Measurements from ENCODE around the gene WFDC2. TPM values are rescaled to one million over a fixed set of nuclear protein-coding genes. Genes with fewer than 3 reads are reported as not detected.
A peak's percentile ranks its signal among the peaks of the same experiment; 100 is the strongest.

Gene WFDC2
- not detected for total RNA-seq

GRCh38 chr20:45469336-45470261 lies at the start of gene WFDC2:
Gene WFDC2 (plus strand): TSS chr20:45469753. CDS start chr20:45469782, 29 bp downstream.
- no peaks in the 10 kb centered on the region for H3K36me3 Mint-ChIP-seq
- H3K27ac Mint-ChIP-seq: no peak within 1 kb of the TSS
- DNase-seq (ENCODE audit: low spot score) (no peak), ATAC-seq (peak; percentile 4 to 32)
- no peaks in the 10 kb centered on the region for H3K9me3 Mint-ChIP-seq
- peaks cover 28 to 38% of the 10 kb centered on the region in 2 donors for H3K27me3 Mint-ChIP-seq
- H3K4me3 Mint-ChIP-seq: peak within 1 kb of the TSS; percentile 12
- peaks cover 0 to 2% of the 10 kb centered on the region in 2 donors for H3K4me1 Mint-ChIP-seq (ENCODE audit: low read depth in 2 of 2)

GRCh38 chr20:45420125-45420524 lies 49.4 kb upstream of the WFDC2 start:
- Mint-ChIP-seq H3K36me3 (peaks cover 16% of the 10 kb centered on the region), H3K4me3 (no peak overlapping the region), H3K27ac (no peak overlapping the region)

GRCh38 chr20:45423700-45424099 lies 45.9 kb upstream of the WFDC2 start:
- H3K9me3 Mint-ChIP-seq: no peaks in the 10 kb centered on the region
- no peaks in the 10 kb centered on the region for H3K27me3 Mint-ChIP-seq
- peak overlapping the region in 1 of 2 donors; percentile 39 for H3K27ac Mint-ChIP-seq
- H3K4me1 Mint-ChIP-seq (ENCODE audit: low read depth in 2 of 2): peaks cover 6 to 7% of the 10 kb centered on the region in 2 donors
- DNase-seq (ENCODE audit: low spot score): no peak
- peaks cover 12% of the 10 kb centered on the region for H3K36me3 Mint-ChIP-seq
- no peak overlapping the region for H3K4me3 Mint-ChIP-seq
- ATAC-seq: no peak

More at GRCh38 chr20:45420125-45420524, 49.4 kb upstream of the WFDC2 start:
- H3K27me3 Mint-ChIP-seq: no peaks in the 10 kb centered on the region
- DNase-seq (ENCODE audit: low spot score) (no peak), ATAC-seq (no peak)
- no peaks in the 10 kb centered on the region for H3K9me3 Mint-ChIP-seq
- H3K4me1 Mint-ChIP-seq (ENCODE audit: low read depth in 2 of 2): peaks cover 26 to 35% of the 10 kb centered on the region in 2 donors

- Mint-ChIP-seq H3K4me1 (ENCODE audit: low read depth in 2 of 2) (peaks cover 0 to 2% of the 10 kb centered on the region in 2 donors), H3K4me3 (no peak overlapping the region), H3K36me3 (peaks cover 7% of the 10 kb centered on the region), H3K27me3 (no peaks in the 10 kb centered on the region), H3K9me3 (no peaks in the 10 kb centered on the region), H3K27ac (no peak overlapping the region)
- ATAC-seq (no peak), DNase-seq (ENCODE audit: low spot score) (no peak)
These were observed 44.0 kb upstream of the WFDC2 start for GRCh38 chr20:45425561-45425960.

- ATAC-seq (no peak), DNase-seq (ENCODE audit: low spot score) (no peak)
- H3K36me3 Mint-ChIP-seq: peaks cover 7% of the 10 kb centered on the region
- no peak overlapping the region for H3K27ac Mint-ChIP-seq
- H3K4me1 Mint-ChIP-seq (ENCODE audit: low read depth in 2 of 2): peaks cover 4 to 5% of the 10 kb centered on the region in 2 donors
- H3K4me3 Mint-ChIP-seq: no peak overlapping the region
- no peaks in the 10 kb centered on the region for H3K9me3 Mint-ChIP-seq
- no peaks in the 10 kb centered on the region for H3K27me3 Mint-ChIP-seq
These were observed 43.1 kb upstream of the WFDC2 start for GRCh38 chr20:45426320-45427016.

GRCh38 chr20:45427236-45428149 lies 42.1 kb upstream of the WFDC2 start:
- H3K27me3 Mint-ChIP-seq: no peaks in the 10 kb centered on the region
- no peaks in the 10 kb centered on the region for H3K9me3 Mint-ChIP-seq
- H3K4me3 Mint-ChIP-seq: no peak overlapping the region
- peaks cover 12 to 14% of the 10 kb centered on the region in 2 donors for H3K4me1 Mint-ChIP-seq (ENCODE audit: low read depth in 2 of 2)
- ATAC-seq (no peak), DNase-seq (ENCODE audit: low spot score) (no peak)
- H3K36me3 Mint-ChIP-seq: peaks cover 10% of the 10 kb centered on the region
- peak overlapping the region in 1 of 2 donors; percentile 11 for H3K27ac Mint-ChIP-seq

- H3K4me1 Mint-ChIP-seq (ENCODE audit: low read depth in 2 of 2): peaks cover 17 to 19% of the 10 kb centered on the region in 2 donors
- H3K36me3 Mint-ChIP-seq: peaks cover 5% of the 10 kb centered on the region
- DNase-seq (ENCODE audit: low spot score): no peak
- no peak overlapping the region for H3K4me3 Mint-ChIP-seq
- H3K27ac Mint-ChIP-seq: no peak overlapping the region
- no peak for ATAC-seq
- no peaks in the 10 kb centered on the region for H3K9me3 Mint-ChIP-seq
- no peaks in the 10 kb centered on the region for H3K27me3 Mint-ChIP-seq
These were observed 39.9 kb upstream of the WFDC2 start for GRCh38 chr20:45429618-45430017.

GRCh38 chr20:45432294-45432693 lies 37.3 kb upstream of the WFDC2 start:
- H3K4me3 Mint-ChIP-seq: peak overlapping the region; percentile 36
- no peak for DNase-seq (ENCODE audit: low spot score)
- no peaks in the 10 kb centered on the region for H3K9me3 Mint-ChIP-seq
- H3K27ac Mint-ChIP-seq: peak overlapping the region; percentile 14 to 31
- ATAC-seq: peak; percentile 40 to 44
- H3K36me3 Mint-ChIP-seq: peaks cover 5% of the 10 kb centered on the region
- H3K27me3 Mint-ChIP-seq: no peaks in the 10 kb centered on the region
- H3K4me1 Mint-ChIP-seq (ENCODE audit: low read depth in 2 of 2): peaks cover 24 to 25% of the 10 kb centered on the region in 2 donors

GRCh38 chr20:45433316-45433715 lies 36.2 kb upstream of the WFDC2 start:
- Mint-ChIP-seq H3K27ac (peak overlapping the region in 1 of 2 donors; percentile 38), H3K4me3 (no peak overlapping the region), H3K36me3 (peaks cover 5% of the 10 kb centered on the region), H3K4me1 (ENCODE audit: low read depth in 2 of 2) (peaks cover 24 to 25% of the 10 kb centered on the region in 2 donors), H3K9me3 (no peaks in the 10 kb centered on the region), H3K27me3 (no peaks in the 10 kb centered on the region)
- ATAC-seq: no peak
- DNase-seq (ENCODE audit: low spot score): no peak

- Mint-ChIP-seq H3K27me3 (no peaks in the 10 kb centered on the region), H3K27ac (peak overlapping the region in 1 of 2 donors; percentile 38), H3K4me3 (no peak overlapping the region), H3K4me1 (ENCODE audit: low read depth in 2 of 2) (peaks cover 24 to 25% of the 10 kb centered on the region in 2 donors), H3K36me3 (peaks cover 5% of the 10 kb centered on the region), H3K9me3 (no peaks in the 10 kb centered on the region)
- DNase-seq (ENCODE audit: low spot score) (no peak), ATAC-seq (no peak)
These were observed 35.6 kb upstream of the WFDC2 start for GRCh38 chr20:45433976-45434375.

- H3K4me3 Mint-ChIP-seq: peak overlapping the region; percentile 70
- peak overlapping the region in 1 of 2 donors; percentile 81 for H3K27ac Mint-ChIP-seq
- ATAC-seq (peak; percentile 99), DNase-seq (ENCODE audit: low spot score) (peak; percentile 91)
- H3K9me3 Mint-ChIP-seq: no peaks in the 10 kb centered on the region
- H3K27me3 Mint-ChIP-seq: no peaks in the 10 kb centered on the region
- H3K36me3 Mint-ChIP-seq: no peaks in the 10 kb centered on the region
- peaks cover 16 to 21% of the 10 kb centered on the region in 2 donors for H3K4me1 Mint-ChIP-seq (ENCODE audit: low read depth in 2 of 2)
These were observed 32.6 kb upstream of the WFDC2 start for GRCh38 chr20:45436732-45437485.

GRCh38 chr20:45440424-45440823 lies 29.1 kb upstream of the WFDC2 start:
- H3K9me3 Mint-ChIP-seq: no peaks in the 10 kb centered on the region
- no peaks in the 10 kb centered on the region for H3K36me3 Mint-ChIP-seq
- DNase-seq (ENCODE audit: low spot score) (no peak), ATAC-seq (no peak)
- H3K27ac Mint-ChIP-seq: no peak overlapping the region
- H3K4me3 Mint-ChIP-seq: no peak overlapping the region
- peaks cover 0 to 7% of the 10 kb centered on the region in 2 donors for H3K27me3 Mint-ChIP-seq
- H3K4me1 Mint-ChIP-seq (ENCODE audit: low read depth in 2 of 2): peaks cover 18% of the 10 kb centered on the region in 2 donors

Measured in natural killer cell treated with Interleukin-12 subunit alpha and Interleukin-12 subunit beta and Interleukin-15 and Interleukin-18, amount 100 ng/mL, for 72 hours (primary cell).